K562 (cell line): Measurements from ENCODE around the gene VSTM5. TPM values are rescaled to one million over a fixed set of nuclear protein-coding genes. Genes with fewer than 3 reads are reported as not detected.

ENCODE experiments used
- CXXC5 ChIP-seq: fragments of 250-450 bp; sonication (Bioruptor Pico); IDR thresholded peaks from 2 replicates; pipeline ENCODE4 v1.8.0; 2022; ENCODE audit warnings: inconsistent platforms, mild to moderate bottlenecking, moderate library complexity
- ELF1 ChIP-seq: fragments of 200-800 bp; sonication (Bioruptor generic); IDR thresholded peaks from 2 replicates; pipeline ENCODE4 v1.6.1; 2016; ENCODE audit warnings: missing genetic modification characterization, missing compliant biosample characterization
- EP300 ChIP-seq: IDR thresholded peaks from 2 replicates; pipeline ENCODE4 v1.6.1; 2012; ENCODE audit warnings: low read length, improper control_type of control experiment
- POLR2H ChIP-seq: IDR thresholded peaks from 2 replicates; pipeline ENCODE4 v1.6.1; 2016; ENCODE audit warnings: missing genetic modification characterization, low read depth, mild to moderate bottlenecking, control low read depth, missing compliant biosample characterization, moderate library complexity
- PRMT5 ChIP-seq: sonication (generic); formaldehyde crosslinking; IDR thresholded peaks from 2 replicates; pipeline ENCODE4 v1.5.0; 2020; ENCODE audit warnings: missing genetic modification reagents
- ZKSCAN3 ChIP-seq: fragments of 250-450 bp; sonication (Bioruptor Pico); IDR thresholded peaks from 2 replicates; pipeline ENCODE4 v1.4.0; 2020
- polyA plus RNA-seq, 8 experiments: library from polyadenylated mRNA; depleted of rRNA in 4 of 8; stranded (reverse) in 5 of 8; unstranded in 3 of 8; fragments of >200 nt; fragmentation: Nextera tagmentation in 2 of 8; fragmentation: Illumina TruSeq in 1 of 8; extraction: Ambion mirVana in 2 of 8; extraction: Trizol in 1 of 8; gene quantifications; 2 replicates each; pipeline versions ENCODE4 v1.2.1 to v1.2.3, GENCODE V29; 2011 to 2014; ENCODE audit warnings: inconsistent platforms in 1 of 8, missing spikeins in 1 of 8
- total RNA-seq, 7 experiments: library from RNA; depleted of rRNA in 6 of 7; stranded (reverse); fragments of >200 nt in 6 of 7; fragmentation: Illumina TruSeq in 2 of 7; extraction: Trizol in 2 of 7; gene quantifications; 2 replicates each; pipeline versions ENCODE4 v1.2.1 to v1.2.3, GENCODE V29; 2011 to 2021; ENCODE audit warnings: low replicate concordance in 1 of 7
- TF ChIP-seq, protein P1 (sequence below): fragments of 250-450 bp; sonication (Bioruptor Pico); IDR thresholded peaks from 2 replicates; pipeline ENCODE4 v1.8.0; 2021; ENCODE audit warnings: moderate library complexity, mild to moderate bottlenecking, inconsistent platforms
- TF ChIP-seq, protein P2 (sequence below), 3 experiments: fragments of 200-800 bp in 1 of 3; fragments of 250-450 bp in 1 of 3; fragments of 450-650 bp in 1 of 3; sonication (Bioruptor Pico) in 1 of 3; sonication (Bioruptor generic) in 1 of 3; formaldehyde crosslinking in 1 of 3; IDR thresholded peaks; 2 replicates each; pipeline versions ENCODE4 v1.6.1 to v1.8.0; 2016 to 2022; ENCODE audit warnings: mild to moderate bottlenecking in 2 of 3, missing genetic modification characterization in 2 of 3, missing compliant biosample characterization in 1 of 3, moderate library complexity in 1 of 3
- TF ChIP-seq, protein P3 (sequence below), 2 experiments: IDR thresholded peaks in 1 of 2; conservative IDR thresholded peaks in 1 of 2; 2 replicates each; pipeline ENCODE4 v1.6.1; 2016; ENCODE audit warnings: low read depth in 2 of 2, mild to moderate bottlenecking in 1 of 2, missing compliant biosample characterization in 1 of 2, missing genetic modification characterization in 1 of 2, moderate library complexity in 1 of 2

Gene VSTM5
- total and polyA plus RNA-seq, 9 of the 15 experiments (the other 6 are each of a cell fraction or from before 2014, with no cell fraction given), result 0.01 TPM; not detected in 8

DNA sequence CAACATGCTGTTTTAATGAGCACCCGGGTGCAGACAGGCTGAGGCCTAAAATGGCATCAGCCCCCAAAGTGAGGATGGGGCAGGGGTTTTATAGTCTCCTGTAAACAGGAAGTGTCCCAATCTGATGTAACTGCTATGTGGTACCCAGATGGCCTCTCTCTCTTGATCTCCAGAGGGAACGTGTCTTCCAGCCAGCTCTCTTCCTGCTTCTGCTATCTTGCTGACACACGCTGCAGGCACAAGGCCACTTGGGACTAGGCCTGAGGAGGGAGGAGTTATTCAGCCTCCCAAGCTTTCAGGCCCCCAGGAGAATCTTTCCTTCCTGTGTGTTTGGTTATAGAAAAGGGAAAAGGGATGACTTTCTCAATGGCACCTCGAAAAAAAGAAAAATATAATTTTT lies 11.4 kb upstream of the VSTM5 start (continued):
- TF ChIP-seq, protein P1, sequence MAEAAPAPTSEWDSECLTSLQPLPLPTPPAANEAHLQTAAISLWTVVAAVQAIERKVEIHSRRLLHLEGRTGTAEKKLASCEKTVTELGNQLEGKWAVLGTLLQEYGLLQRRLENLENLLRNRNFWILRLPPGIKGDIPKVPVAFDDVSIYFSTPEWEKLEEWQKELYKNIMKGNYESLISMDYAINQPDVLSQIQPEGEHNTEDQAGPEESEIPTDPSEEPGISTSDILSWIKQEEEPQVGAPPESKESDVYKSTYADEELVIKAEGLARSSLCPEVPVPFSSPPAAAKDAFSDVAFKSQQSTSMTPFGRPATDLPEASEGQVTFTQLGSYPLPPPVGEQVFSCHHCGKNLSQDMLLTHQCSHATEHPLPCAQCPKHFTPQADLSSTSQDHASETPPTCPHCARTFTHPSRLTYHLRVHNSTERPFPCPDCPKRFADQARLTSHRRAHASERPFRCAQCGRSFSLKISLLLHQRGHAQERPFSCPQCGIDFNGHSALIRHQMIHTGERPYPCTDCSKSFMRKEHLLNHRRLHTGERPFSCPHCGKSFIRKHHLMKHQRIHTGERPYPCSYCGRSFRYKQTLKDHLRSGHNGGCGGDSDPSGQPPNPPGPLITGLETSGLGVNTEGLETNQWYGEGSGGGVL, result no peak
- TF ChIP-seq POLR2H (tag), result no peak
- no peak for TF ChIP-seq PRMT5 (CRISPR knock-in tag)
- TF ChIP-seq EP300, result no peak
- TF ChIP-seq, protein P2, sequence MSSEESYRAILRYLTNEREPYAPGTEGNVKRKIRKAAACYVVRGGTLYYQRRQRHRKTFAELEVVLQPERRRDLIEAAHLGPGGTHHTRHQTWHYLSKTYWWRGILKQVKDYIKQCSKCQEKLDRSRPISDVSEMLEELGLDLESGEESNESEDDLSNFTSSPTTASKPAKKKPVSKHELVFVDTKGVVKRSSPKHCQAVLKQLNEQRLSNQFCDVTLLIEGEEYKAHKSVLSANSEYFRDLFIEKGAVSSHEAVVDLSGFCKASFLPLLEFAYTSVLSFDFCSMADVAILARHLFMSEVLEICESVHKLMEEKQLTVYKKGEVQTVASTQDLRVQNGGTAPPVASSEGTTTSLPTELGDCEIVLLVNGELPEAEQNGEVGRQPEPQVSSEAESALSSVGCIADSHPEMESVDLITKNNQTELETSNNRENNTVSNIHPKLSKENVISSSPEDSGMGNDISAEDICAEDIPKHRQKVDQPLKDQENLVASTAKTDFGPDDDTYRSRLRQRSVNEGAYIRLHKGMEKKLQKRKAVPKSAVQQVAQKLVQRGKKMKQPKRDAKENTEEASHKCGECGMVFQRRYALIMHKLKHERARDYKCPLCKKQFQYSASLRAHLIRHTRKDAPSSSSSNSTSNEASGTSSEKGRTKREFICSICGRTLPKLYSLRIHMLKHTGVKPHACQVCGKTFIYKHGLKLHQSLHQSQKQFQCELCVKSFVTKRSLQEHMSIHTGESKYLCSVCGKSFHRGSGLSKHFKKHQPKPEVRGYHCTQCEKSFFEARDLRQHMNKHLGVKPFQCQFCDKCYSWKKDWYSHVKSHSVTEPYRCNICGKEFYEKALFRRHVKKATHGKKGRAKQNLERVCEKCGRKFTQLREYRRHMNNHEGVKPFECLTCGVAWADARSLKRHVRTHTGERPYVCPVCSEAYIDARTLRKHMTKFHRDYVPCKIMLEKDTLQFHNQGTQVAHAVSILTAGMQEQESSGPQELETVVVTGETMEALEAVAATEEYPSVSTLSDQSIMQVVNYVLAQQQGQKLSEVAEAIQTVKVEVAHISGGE (CRISPR knock-in tag; IDR thresholded peaks at IDR 0.05), result peak in 1 of 3 experiments; percentile 70; a peak in 2 of 6 replicates
- no peak for TF ChIP-seq CXXC5 (CRISPR knock-in tag)
- TF ChIP-seq ZKSCAN3 (CRISPR knock-in tag), result no peak
- TF ChIP-seq ELF1, result 0 out of 2 replicates have a peak, but pooled peaks have one; percentile 24
- TF ChIP-seq, protein P3, sequence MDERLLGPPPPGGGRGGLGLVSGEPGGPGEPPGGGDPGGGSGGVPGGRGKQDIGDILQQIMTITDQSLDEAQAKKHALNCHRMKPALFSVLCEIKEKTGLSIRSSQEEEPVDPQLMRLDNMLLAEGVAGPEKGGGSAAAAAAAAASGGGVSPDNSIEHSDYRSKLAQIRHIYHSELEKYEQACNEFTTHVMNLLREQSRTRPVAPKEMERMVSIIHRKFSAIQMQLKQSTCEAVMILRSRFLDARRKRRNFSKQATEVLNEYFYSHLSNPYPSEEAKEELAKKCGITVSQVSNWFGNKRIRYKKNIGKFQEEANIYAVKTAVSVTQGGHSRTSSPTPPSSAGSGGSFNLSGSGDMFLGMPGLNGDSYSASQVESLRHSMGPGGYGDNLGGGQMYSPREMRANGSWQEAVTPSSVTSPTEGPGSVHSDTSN (CRISPR knock-in tag; IDR thresholded peaks at IDR 0.05; ENCODE audit: low read depth), result no peak
- TF ChIP-seq, protein P3 (tag; conservative IDR thresholded peaks at IDR 0.05; ENCODE audit: low read depth), result no peak
